Natural killer cell (primary cell): ENCODE data around the gene NRM. TPM values are rescaled to one million over a fixed set of nuclear protein-coding genes. Genes with fewer than 3 reads are reported as not detected.

Experiments used
- ATAC-seq, 3 donors: fragments of 150-1000 bp in 2 of 3; fragments of 200-7000 bp in 1 of 3; cut with Tn5 transposase; 1 replicate in 1 of 3; 2 replicates in 2 of 3; pipeline ENCODE4 v1.10.0; 2021; ENCODE audit warnings: mild to moderate bottlenecking in 2 of 3, moderate library complexity in 2 of 3
- DNase-seq, 2 donors: peaks; one replicate each; pipeline versions ENCODE4 v3.0.0 to v3.0.0-alpha.2; 2013 to 2021; ENCODE audit warnings: mixed read lengths in 1 of 2
- H3K27ac ChIP-seq: one replicate; pipeline ENCODE4 v1.5.1; 2013; ENCODE audit warnings: mild to moderate bottlenecking, low read length
- H3K27me3 ChIP-seq: one replicate; pipeline ENCODE4 v1.6.1; 2013; ENCODE audit warnings: low read length; ENCODE audit not compliant: control insufficient read depth, insufficient read depth
- H3K36me3 ChIP-seq: one replicate; pipeline ENCODE4 v1.6.1; 2013; ENCODE audit warnings: low read length; ENCODE audit not compliant: control insufficient read depth, insufficient read depth
- H3K4me1 ChIP-seq: one replicate; pipeline ENCODE4 v1.6.1; 2013; ENCODE audit warnings: low read length; ENCODE audit not compliant: control insufficient read depth, insufficient read depth
- H3K4me3 ChIP-seq: one replicate; pipeline ENCODE4 v1.5.1; 2013; ENCODE audit warnings: low read length
- H3K9me3 ChIP-seq: one replicate; pipeline ENCODE4 v1.6.1; 2013; ENCODE audit warnings: low read length; ENCODE audit not compliant: control insufficient read depth, insufficient read depth
- H3K27ac Mint-ChIP-seq, 2 donors: one replicate each; pipeline ENCODE4 v1.8.0; 2022; ENCODE audit warnings: mild to moderate bottlenecking in 2 of 2, mixed read lengths in 2 of 2, moderate library complexity in 1 of 2
- H3K27me3 Mint-ChIP-seq, 2 donors: one replicate each; pipeline ENCODE4 v1.8.0; 2022; ENCODE audit warnings: low read depth in 2 of 2, mixed read lengths in 2 of 2
- H3K36me3 Mint-ChIP-seq: one replicate; pipeline ENCODE4 v1.8.0; 2022; ENCODE audit warnings: mixed read lengths
- H3K4me1 Mint-ChIP-seq, 2 donors: one replicate each; pipeline ENCODE4 v1.8.0; 2022; ENCODE audit warnings: mixed read lengths in 2 of 2
- H3K4me3 Mint-ChIP-seq: one replicate; pipeline ENCODE4 v1.8.0; 2022; ENCODE audit warnings: mild to moderate bottlenecking, moderate library complexity, mixed read lengths
- H3K9me3 Mint-ChIP-seq, 2 donors: one replicate each; pipeline ENCODE4 v1.8.0; 2022; ENCODE audit warnings: mixed read lengths in 2 of 2
- CTCF ChIP-seq: fragments of 200-600 bp; IDR thresholded peaks from one replicate; pipeline ENCODE4 v1.8.0; 2022; ENCODE audit warnings: antibody characterized with exemption
- whole genome bisulfite sequencing: methylation state at CpG from one replicate; pipeline ENCODE4 v1.1.7; 2013; ENCODE audit warnings: missing lambda C conversion rate; ENCODE audit not compliant: insufficient coverage; 5-methylcytosine and 5-hydroxymethylcytosine counted together
- intact Hi-C: fragments of 100-400 bp; cut with micrococcal nuclease; formaldehyde crosslinking; loops from one replicate; pipeline ENCODE4 v1.14.2; 2022
- total RNA-seq, 4 donors: library from RNA; stranded (reverse); fragments of 120-200 nt in 1 of 4; gene quantifications; one replicate each; pipeline versions ENCODE4 v1.2.3 to v1.2.4, GENCODE V29; 2013 to 2022

Gene NRM
- total RNA-seq, 3 donors from 2014 or later (not counting 1 experiment from before 2014, with no cell fraction given), result 7.4 to 8.9 (median 8.7) TPM

DNA sequence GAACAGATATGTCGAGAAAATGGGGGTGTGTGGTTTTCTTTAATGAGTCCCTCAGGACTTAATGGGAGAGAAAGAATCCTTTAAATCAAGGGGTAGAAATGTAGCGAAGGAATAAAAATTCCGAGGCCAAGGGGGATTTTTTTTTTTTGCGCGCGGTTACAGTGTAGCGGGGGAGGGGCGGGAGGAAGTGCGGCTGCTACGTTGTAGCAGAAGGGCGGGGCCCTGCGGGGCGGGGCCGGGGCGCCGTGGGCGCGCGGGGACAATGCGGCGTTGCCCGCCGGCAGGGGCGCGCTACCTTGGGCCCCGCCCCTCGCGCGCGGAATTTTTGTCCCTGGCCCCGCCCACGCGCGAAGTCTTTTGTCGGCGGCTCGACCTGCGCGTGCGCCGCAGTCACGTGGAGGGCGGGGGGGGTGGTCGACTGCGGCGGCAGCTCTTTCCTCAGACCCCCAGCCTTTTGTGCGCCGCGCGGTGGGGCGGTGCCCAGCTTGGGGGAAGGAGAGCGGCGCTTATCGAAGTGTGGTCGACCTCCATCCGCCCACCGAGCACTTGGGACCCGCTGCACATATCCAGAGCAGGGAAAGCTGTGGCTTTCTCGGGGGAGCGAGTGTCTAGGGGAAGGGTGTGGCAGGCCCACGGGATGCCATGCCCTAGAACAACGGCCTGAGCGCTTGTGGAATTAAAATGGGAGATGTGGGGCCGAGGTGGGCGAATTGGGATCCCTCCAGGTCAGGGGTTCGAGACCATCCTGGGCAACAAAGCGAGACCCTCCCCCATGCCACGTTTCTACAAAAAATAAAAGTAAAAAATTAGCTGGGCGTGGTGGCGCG is 30.6 kb upstream of the NRM start:
- Histone ChIP-seq H3K4me3 (peak overlapping the region; percentile 93), H3K27me3 (no peaks in the 10 kb centered on the region), H3K4me1 (peaks cover 40% of the 10 kb centered on the region), H3K36me3 (peaks cover 39% of the 10 kb centered on the region), H3K27ac (peak overlapping the region; percentile 93), H3K9me3 (no peaks in the 10 kb centered on the region)
- Mint-ChIP-seq H3K27ac (peak overlapping the region; percentile 96 to 100), H3K4me1 (peaks cover 64 to 66% of the 10 kb centered on the region in 2 donors), H3K4me3 (peak overlapping the region; percentile 92), H3K36me3 (peaks cover 14% of the 10 kb centered on the region), H3K9me3 (no peaks in the 10 kb centered on the region), H3K27me3 (no peaks in the 10 kb centered on the region)
- intact Hi-C loops, result loop anchor here (1.0 to 2.0 kb wide), 4 partner anchors 42 to 239 kb away; partner anchors contain the start of genes C6orf136 and HLA-E
- DNase-seq, result peak; percentile 95 to 98
- peak; percentile 49 to 76 (median 53) for ATAC-seq
- WGBS, result under 1% methylated on average over 71 of the region's 71 CpGs
- no peak for TF ChIP-seq CTCF

GRCh38 chr6:30720738-30721197 is 30.0 kb upstream of the NRM start:
- peak overlapping the region; percentile 92 for H3K4me3 Mint-ChIP-seq
- no peaks in the 10 kb centered on the region for H3K27me3 ChIP-seq
- peaks cover 14% of the 10 kb centered on the region for H3K36me3 Mint-ChIP-seq
- peak overlapping the region; percentile 93 for H3K27ac ChIP-seq
- H3K9me3 ChIP-seq, result no peaks in the 10 kb centered on the region
- H3K4me1 ChIP-seq, result peaks cover 43% of the 10 kb centered on the region
- peaks cover 70 to 73% of the 10 kb centered on the region in 2 donors for H3K4me1 Mint-ChIP-seq
- no peaks in the 10 kb centered on the region for H3K9me3 Mint-ChIP-seq
- DNase-seq (peak; percentile 59 to 73), ATAC-seq (no peak)
- peak overlapping the region; percentile 96 to 100 for H3K27ac Mint-ChIP-seq
- peak overlapping the region; percentile 93 for H3K4me3 ChIP-seq
- 0% methylated on average over 29 of the region's 29 CpGs for WGBS
- no peaks in the 10 kb centered on the region for H3K27me3 Mint-ChIP-seq
- no peak for TF ChIP-seq CTCF
- H3K36me3 ChIP-seq, result peaks cover 35% of the 10 kb centered on the region
- intact Hi-C loops, result loop anchor here (1.0 to 2.0 kb wide), 3 partner anchors 74 to 232 kb away; partner anchors contain the start of genes C6orf136, HLA-E, MRPS18B and PPP1R10

DNA sequence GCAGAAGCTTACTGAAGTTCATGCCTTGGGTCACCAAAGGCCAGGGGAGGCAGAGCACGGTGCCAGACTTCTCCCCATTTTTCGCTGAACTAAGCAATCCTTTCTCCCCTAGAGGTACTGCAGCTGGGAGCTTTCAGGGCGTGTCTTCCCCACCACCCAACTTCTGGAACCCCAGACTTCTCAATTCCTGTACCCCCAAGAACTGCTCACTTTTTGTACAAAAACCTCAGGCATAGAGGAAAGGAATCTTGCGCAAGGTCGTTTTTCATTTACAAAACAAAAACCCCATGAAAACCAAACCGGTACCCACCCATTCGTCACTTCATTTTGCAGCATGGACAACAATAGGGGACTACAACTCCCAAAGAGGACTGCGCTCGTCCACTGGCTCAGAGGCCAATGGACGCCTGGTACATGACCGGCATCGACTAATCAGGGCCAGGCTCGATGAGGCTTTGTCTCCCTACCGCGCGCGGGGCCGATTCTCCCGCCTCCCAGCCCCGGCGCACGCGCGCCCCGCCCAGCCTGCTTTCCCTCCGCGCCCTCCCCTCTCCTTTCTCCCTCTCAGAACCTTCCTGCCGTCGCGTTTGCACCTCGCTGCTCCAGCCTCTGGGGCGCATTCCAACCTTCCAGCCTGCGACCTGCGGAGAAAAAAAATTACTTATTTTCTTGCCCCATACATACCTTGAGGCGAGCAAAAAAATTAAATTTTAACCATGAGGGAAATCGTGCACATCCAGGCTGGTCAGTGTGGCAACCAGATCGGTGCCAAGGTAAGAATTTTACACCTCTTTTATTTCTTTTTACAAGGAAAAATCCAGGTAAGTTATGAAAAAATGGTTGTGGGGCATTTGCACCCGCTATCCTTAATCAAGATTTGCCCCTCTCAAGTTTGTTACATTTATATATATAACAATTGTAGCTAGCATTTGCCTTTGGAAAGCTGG is 29.3 kb upstream of the NRM start, which contains the start of gene TUBB:
Gene TUBB (plus strand): TSS at position 562 of the 947 bp plus-strand sequence. CDS start 155 bp downstream, at position 717.
- Mint-ChIP-seq H3K36me3 (peaks cover 10% of the 10 kb centered on the region), H3K4me1 (peaks cover 72 to 74% of the 10 kb centered on the region in 2 donors), H3K27ac (peak within 1 kb of the TSS; percentile 96 to 100), H3K27me3 (no peaks in the 10 kb centered on the region), H3K4me3 (peak within 1 kb of the TSS; percentile 92), H3K9me3 (no peaks in the 10 kb centered on the region)
- ATAC-seq, result peak; percentile 58 to 75 (median 63)
- Histone ChIP-seq H3K4me1 (peaks cover 43% of the 10 kb centered on the region), H3K27me3 (no peaks in the 10 kb centered on the region), H3K36me3 (peaks cover 29% of the 10 kb centered on the region), H3K27ac (peak within 1 kb of the TSS; percentile 93), H3K4me3 (peak within 1 kb of the TSS; percentile 93), H3K9me3 (no peaks in the 10 kb centered on the region)
- under 1% methylated on average over 35 of the region's 38 CpGs for WGBS
- no peak for TF ChIP-seq CTCF
- intact Hi-C loops, result loop anchor here (1.0 to 5.0 kb wide), 4 partner anchors 73 to 947 kb away; partner anchors contain the start of genes C6orf136, CSNK2B, HLA-E and LY6G5B
- peak; percentile 92 to 98 for DNase-seq
